NCI-H226 (cell line): ENCODE data around the gene NANOS3.
"Not testable (repeated sequence)": the region's sequence is repeated elsewhere in the genome, so short reads cannot be mapped to it uniquely, and the experiment has no call there.

Experiments
- DNase-seq: peaks from one replicate; pipeline ENCODE4 v3.0.0-alpha.2; 2015

NANOS3 gene

DNA sequence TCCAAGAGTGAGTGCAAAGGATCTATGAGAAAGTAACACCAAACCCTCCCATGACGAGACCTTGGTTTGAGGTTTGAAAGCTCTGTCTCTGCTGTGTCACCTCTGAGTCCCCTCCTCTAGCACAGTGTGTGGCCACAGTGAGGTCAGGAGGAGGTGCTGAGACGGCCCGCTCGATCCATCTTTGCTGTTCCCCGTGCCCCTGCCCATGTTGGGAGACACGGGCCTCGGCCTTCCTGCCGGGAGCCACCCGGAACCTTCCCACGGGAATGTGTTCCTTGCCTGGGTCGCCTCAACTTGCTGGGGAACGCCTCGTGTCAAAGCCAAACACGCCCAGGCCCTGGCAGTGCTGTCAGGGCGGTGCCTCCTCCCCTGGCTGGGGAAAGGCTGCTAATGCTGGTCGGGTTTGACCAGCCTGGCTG is 10.1 kb downstream of the NANOS3 start:
- no peak for DNase-seq

DNA sequence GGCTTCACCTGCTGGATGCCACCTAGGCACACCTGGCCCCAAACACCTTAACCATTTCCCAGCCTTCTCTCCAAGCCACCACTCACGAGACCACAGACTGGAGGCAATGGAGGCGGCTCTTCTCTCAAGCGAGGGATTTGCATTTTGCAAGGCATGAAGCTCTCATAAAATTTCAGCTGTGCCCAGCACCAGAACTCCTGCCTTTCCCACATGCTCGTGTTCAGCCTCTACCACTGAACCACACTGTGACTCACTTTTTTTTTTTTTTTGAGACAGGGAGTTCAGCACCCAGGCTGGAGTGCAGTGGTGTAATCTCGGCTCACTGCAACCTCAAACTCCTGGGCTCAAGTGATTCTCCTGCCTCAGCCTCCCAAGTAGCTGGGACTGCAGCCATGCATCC is 10.6 kb downstream of the NANOS3 start:
- peak; percentile 23 for DNase-seq

DNA sequence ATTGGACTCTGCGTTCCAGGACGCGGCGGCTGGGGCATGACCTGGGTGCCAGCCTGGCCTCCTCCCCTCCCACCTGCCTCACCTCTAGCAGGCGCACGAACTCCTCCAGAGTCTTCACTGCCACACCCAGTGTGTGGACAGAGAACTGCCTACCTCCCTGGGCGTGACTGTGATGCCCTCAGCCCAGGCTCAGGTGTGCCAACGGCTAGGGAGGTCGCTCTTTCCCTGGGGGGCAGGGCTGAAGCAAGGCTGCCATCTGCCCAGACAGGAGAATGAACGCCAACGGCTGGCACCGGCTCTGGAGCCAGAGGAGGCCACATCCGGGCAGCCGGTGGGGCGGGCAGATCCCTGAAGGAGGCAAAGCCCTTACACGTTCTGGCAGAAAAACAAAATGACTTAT is 11.3 kb downstream of the NANOS3 start:
- DNase-seq = no peak

DNA sequence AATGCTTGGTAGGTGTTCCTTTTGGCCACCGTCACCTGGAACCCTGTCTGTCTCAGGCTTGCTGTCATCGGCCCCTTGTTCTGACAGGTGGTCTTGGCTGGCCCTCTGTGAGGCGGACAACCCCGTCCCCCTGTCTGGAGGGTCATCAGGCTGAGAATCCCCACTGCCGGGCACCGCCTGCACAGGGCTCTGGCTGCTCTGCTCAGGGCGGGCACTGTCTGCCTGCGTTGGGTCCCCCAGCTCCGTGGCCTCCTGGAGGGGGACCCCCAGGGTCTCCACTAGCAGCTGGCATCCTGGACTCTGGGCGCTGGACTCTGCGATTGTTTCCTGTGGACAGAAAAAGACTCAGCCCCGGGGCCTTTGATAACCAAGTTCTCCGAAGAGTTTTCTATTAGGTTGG is 13.2 kb downstream of the NANOS3 start:
- no peak for DNase-seq

DNA sequence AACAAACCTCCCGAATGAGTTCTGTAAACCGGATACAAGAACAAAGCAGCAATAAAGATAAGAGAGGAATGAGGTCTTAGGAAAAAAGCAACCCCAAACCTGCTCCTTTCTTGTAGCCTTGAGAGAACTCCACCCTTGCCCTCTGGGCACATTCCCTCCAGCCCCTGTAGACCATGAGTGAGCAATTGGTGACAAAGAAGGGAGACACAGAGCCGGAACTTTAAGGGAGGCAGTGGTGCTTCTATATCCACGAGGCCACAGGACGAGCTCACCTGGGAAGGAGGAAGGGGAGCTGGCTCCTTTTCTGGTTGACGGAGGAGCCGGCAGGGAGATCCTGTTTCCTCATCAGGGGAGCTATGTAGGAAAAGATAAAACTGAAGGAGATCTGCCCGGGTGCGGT is 15.9 kb downstream of the NANOS3 start:
- no peak for DNase-seq

DNA sequence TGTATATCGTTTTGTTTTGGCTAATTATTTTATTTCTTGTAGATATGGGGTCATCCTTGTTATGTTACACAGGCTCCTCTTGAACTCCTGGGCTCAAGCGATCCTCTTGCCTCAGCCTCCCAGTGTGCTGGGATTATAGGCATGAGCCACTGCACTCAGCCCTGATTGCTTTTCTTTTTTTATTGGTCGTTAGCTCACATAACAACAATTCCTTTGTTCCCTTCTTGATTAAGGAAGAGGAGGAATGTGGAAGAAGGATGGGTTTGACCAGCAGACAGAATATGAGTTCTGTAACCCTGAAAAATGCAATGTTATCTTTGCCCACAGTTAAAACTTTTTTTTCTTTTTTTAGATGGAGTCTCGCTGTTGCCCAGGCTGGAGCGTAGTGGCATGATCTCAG is 17.6 kb downstream of the NANOS3 start:
- DNase-seq = no peak

DNA sequence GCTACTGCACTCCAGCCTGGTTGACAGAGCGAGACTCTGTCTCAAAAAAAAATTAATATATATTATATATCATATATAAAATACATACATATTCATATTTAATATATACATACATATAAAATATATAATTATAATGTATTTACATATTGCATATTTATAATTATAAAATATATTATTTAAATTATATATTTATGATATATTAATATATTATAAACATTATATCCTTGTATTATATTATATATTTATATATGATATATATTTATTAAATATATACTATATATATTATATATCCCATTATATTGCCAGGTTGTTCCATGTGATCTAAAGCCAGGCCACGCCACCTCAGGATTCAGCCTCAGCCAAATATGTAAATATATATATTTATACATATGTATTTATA is 19.3 kb downstream of the NANOS3 start:
- no peak for DNase-seq

DNA sequence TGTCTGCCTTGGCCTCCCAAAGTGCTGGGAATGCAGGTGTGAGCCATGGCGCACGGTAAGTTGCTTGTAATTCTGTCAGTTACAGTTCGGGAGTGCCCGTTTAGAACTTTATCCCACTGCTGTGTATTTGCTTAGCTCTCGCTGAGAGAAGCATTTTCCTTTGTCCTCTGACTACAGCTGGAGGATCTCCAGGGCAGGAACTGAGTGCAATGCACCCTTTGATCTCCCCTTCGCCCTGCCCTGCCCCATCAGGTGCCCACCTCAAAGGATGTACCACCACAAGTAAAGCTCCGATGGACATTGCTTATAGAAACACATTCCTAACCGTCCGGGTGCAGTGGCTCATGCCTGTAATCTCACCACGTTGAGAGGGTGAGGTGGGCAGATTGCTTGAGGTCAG is 22.5 kb downstream of the NANOS3 start:
- DNase-seq = no peak

DNA sequence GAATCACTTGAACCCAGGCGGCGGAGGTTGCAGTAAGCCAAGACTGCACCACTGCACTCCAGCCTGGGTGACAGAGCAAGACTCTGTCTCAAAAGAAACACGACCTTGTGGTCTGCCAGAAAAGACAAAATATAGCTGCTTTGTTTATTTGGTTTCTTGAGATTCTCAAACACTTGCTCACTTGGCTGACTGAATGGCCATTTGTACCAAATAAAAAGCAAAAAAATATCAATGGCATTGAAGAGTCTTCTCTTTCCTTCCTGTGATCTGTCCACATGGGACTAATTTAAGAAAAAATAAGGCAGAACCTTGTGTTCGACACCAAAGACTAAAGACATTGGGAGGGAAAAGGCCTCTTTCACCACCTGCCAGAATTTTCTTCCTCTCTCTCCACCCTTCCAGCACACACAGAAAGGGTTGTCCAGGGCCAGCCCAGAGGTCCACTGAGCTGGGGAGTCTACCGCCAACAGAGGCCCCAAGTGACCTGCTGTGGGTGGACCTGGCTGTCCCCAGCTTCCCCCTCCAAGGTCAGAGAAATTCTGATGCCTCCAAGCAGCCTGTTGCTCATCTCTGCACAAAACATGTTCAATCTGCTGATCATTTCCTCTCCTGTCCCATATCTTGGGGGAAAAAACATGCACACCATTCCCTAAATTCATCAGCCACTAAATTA is 23.1 kb downstream of the NANOS3 start:
- DNase-seq = no peak

DNA sequence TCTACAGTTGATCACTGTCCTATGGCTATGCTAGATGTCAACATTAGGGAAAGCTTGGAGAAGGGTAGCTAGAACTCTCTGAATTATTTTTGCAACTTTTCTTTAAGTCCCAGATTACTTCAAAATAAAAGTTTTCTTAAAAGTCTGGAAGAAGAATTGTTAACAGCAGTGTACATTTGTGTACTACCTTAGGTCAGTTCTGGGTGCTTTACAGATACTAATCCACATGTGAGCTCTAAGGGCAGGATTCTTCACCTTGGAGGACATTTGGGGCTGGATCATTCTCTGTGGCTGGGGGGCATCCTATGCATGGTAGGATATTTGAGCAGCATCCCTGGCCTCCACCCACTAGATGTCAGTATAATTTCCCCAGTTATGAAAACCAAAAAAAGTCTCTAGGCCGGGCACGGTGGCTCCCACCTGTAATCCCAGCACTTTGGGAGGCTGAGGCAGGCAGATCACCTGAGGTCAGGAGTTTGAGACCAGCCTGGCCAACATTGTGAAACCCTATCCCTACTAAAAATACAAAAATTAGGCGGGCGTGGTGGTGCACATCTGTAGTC is 26.1 kb downstream of the NANOS3 start:
- DNase-seq = no peak

DNA sequence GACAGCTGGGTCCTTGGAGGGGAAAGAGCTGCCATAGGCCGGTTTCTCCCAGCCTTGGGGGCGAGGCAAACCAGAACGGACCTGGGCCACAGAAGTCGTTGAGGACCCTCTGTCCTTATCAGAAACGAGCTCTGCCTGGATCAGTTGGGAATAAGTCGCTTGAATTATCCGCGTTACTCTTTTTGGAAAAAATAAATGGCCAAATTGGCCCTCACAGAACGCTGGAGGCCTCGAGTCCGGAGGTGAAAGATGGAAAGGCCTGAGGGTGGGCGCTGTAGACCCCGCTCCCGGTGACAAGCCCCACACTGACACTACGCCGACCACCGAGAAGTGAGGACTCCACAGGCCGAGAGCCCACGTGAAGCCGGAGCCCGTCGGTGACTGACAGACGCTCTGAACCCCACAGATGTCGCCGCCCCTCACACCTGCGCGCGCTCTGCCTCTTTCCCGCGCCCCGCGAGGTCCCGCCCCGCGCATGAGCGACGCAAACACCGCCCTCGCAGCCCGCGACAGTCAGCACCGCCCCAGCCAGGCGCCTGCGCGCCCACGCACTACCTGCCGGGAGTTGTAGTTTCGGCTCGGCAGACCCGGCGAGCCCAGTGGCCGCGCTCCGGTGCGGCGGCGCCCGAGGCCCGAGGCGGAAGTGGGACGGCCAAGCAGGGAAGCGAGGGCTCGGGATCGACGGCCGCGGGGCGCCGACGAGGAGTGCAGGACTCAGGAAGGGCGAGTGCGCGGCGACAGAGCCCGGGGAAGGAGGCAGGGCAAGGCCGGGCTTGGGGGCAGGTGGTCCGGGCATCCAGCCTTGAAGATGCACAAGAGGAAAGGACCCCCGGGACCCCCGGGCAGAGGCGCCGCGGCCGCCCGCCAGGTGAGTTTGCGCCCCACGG is 28.9 kb downstream of the NANOS3 start, which contains the start of the genes BRME1 and CC2D1A:
TSS of gene BRME1 (minus strand) at position 484 of the 887 bp plus-strand sequence. CDS start 1,225 bp downstream, outside the sequence.
TSS of gene CC2D1A (plus strand) at position 568 of the 887 bp plus-strand sequence. CDS start at position 809, 241 bp downstream.
- peak; percentile 79 for DNase-seq

DNA sequence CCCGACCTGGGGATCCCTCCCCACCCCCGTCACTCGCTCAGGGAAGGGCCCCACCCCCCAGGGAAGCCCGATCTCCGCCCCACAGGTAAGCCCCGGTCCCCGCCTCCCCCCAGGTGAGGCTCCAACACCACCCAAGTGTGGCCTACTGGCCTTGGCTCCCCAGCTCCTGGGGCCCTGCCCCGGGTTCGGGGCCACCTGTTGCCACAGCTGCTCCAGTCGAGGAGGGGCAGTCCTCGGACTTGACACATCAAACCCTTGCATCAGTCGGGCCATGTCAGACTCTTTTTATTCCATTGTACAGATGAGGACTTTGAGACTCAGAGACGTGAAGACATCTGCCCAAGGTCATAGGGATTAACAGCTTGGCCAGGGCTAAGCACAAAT is 29.6 kb downstream of the NANOS3 start:
- no peak for DNase-seq

DNA sequence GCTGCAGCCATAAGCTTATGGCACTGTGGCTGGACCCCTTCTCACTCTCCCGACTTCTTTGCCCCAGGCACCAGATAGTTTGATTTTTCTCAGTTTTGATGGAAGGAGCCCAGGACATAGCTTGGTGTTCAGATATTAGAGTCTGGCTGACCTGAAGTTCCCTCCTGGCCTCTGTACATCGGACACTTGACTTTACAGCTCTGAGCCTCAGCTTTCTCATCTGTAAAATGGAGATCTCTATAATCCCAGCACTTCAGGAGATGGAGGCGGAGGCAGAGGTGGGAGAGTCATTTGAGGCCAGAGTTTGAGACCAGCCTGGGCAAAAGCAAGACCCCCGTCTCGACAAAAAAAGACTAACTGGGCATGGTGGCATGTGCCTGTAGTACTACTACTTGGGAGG is 30.0 kb downstream of the NANOS3 start:
- DNase-seq = no peak

DNA sequence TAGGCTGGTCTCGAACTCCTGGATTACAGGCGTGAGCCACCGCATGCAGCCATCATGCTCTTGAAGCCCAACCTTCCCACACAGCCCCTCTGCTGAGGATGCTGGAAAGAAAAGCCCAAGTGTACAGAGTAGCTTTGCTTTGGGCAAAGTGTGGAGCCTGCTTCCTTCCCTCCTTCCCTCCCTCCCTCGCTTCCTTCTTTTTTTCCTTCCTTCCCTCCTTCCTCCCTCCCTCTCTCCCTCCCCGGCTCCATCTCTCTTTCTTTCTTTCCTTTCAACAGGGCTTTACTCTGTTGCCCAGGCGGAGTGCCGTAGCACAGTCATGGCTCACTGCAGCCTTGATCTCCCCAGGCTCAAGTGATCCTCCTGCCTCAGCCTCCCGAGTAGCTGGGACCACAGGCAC is 31.7 kb downstream of the NANOS3 start:
- DNase-seq = no peak

DNA sequence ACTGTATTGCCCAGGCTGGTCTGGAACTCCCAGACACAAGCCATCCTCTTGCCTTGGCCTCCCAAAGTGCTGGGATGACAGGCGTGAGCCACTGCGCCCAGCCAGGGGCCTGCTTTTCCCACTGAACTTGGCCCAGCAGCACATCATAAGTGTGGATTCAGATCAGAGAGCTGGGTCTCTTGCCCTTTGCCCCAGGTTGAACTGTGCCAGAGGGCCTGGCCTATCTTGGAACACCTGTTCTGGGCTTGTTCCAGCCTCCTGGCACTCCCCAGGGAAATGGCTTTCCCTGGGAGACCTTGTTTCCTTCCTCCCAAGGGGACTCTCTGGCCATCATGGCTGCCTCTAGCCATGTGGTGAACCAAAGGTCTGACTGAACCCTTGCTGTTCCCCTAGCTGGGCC is 32.5 kb downstream of the NANOS3 start:
- no peak for DNase-seq

DNA sequence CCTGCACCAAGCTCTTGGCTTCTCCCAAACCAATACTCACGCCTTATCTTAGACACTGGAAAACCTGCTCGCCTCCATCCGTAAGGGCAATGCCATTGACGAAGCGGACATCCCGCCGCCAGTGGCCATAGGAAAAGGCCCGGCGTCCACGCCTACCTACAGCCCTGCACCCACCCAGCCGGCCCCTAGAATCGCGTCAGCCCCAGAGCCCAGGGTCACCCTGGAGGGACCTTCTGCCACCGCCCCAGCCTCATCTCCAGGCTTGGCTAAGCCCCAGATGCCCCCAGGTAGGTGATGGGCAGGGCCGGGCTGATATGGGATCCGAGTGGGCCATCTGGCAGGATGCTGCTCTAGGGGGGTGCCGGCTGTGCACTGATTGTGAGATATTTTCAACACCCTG is 36.4 kb downstream of the NANOS3 start:
- DNase-seq = no peak

DNA sequence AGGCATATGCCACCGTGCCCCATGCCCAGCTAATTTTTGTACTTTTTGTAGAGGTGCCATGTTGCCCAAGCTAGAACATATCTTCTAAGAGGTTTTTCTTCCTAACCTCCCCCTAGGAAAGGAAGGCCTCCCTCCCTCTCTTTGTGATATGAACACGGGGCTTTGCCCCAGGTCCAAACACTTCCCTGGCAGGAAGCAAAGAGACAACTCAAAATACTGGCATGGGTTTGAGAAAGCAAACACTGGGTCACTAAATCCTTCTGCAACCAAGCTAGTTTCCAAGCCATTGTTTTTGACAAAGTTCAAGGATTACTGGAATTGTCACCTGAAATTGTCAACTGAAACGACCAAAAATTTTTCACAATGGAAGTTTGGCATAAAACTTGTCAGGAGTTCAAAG is 37.8 kb downstream of the NANOS3 start:
- no peak for DNase-seq

DNA sequence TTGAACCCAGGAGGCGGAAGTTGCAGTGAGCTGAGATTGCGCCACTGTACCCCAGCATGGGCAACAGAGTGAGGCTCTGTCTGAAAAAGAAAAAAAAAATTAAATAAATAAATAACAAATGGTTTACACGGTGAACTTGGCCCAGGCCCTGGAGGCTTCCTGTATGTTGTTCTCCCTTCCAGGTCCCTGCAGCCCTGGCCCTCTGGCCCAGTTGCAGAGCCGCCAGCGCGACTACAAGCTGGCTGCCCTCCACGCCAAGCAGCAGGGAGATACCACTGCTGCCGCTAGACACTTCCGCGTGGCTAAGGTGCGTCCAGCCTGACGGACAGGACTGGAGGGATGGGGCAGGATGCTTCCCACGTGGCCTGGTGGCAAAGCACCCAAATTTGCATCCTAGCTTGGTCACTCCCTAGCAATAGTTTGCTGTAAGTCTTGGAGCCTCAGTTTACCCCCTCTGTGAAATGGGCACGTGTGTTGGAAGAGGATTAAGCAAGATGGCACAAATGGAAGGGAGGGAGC is 41.0 kb downstream of the NANOS3 start:
- DNase-seq = no peak

DNA sequence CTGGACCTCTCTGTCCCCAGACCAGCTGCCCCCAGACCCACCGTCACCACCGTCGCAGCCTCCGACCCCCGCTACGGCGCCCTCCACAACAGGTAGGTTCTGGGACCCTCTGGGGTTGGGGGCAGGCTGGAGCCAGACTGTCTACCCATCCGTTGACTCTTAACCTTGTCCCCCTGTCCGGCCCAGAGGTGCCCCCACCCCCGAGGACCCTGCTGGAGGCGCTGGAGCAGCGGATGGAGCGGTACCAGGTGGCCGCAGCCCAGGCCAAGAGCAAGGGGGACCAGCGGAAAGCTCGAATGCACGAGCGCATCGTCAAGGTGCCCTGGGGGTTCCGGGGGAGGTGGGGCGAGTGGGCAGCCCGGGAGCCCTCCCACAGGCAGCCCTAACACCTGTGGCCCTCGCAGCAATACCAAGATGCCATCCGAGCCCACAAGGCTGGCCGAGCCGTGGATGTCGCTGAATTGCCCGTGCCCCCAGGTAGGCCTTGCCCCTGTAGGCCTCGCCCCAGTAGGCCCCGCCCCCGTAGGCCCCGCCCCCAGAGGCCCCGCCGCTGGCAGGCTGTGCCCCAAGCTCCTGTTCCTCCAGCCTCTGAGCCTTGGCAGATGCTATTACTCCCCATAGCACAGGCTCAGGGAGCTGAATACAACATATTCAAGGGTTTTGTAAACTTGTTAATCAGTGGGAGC is 41.9 kb downstream of the NANOS3 start:
- no peak for DNase-seq

DNA sequence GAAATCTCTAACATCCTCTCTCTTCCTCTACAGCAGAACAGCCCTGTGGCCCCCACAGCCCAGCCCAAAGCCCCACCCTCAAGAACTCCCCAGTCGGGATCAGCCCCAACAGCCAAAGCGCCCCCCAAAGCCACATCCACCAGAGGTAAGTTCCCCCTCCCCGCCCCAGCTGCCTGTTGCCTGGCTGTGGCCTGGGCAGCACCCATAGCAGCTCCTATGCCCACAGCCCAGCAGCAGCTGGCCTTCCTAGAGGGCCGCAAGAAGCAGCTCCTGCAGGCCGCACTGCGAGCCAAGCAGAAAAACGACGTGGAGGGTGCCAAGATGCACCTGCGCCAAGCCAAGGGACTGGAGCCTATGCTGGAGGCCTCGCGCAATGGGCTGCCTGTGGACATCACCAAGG is 43.6 kb downstream of the NANOS3 start:
- DNase-seq = no peak

DNA sequence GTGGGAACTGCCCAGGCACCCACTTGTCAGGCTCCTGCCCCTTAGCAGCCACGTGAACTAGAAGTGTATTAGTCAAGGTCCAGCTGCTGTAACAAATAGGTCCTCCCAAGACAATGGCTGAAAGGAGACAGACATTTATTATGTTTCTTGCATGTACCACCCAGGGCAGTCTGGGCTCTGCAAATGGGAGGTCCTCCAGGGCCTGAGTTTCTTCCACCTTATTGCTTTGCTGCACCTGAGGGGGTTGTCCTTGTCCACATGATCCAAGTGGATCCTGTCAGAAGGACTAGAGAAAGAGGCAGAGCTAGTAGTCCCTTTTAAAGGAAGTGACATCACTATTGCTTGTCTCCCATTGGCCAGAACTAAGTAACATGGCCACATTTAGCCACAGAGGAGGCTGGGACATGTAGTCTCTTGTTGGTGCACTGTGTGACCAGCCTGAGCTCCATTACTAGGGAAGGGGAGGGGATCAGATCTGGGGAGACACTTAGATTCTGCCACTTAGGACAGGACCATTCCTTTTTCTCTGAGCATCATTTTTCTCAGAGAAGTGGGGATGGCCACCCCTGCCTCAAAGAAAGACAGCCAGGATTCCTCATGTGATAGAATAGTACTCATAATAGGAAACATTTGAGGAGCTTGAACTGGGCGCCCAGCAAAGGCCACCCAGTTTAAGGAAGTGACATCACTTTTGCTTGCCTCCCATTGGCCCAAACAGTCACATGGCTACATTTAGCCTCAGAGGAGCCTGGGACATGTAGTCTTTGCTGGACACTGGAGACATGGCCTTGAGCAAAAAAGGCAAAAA is 44.2 kb downstream of the NANOS3 start:
- DNase-seq = peak; percentile 43

DNA sequence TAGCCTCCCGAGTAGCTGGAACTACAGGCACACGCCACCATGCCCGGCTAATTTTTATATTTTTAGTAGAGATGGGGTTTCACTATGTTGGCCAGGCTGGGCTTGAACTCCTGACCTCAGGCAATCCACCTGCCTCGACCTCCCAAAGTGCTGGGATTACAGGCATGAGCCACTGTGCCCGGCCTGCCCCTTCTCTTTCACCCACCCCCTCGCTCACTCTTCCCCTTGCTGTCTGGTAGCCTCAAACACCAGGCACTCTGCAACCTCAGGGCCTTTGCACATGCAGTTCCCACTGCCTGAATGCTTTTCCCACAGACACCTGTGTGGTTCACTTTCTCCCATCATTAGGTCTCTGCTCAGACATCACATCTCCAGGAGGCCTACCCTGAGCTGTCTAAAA is 45.2 kb downstream of the NANOS3 start:
- DNase-seq = not testable (repeated sequence)
